Stimulated activated CD8-positive, alpha-beta memory T cell treated with anti-CD3 and anti-CD28 coated beads, Interleukin-12 subunit alpha, Interleukin-12 subunit beta, amount 100 ng/mL, for 1 hour (primary cell): ENCODE measurements around the gene PLCXD1.
"Not testable (repeated sequence)": the region's sequence is repeated elsewhere in the genome, so short reads cannot be mapped to it uniquely, and the experiment has no call there.

ENCODE experiments used
- DNase-seq: peaks from one replicate; pipeline ENCODE4 v3.0.0-alpha.2; 2020; ENCODE audit warnings: low read depth

Gene PLCXD1

DNA sequence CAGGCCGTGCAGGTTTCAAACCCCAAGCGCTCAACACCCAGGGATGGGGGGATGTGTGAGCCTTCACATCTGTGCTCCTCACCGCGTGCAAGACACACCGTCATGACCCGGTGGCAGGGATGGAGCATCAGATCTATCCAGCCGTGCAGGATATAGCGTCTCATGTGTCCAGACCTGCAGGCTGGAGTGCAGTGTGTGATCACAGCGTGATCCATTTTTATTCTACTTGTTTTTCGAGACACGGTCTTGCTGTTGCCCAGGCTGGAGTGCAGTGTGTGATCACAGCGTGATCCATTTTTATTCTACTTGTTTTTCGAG, 70.1 kb downstream of the PLCXD1 start:
- not testable (repeated sequence) for DNase-seq

DNA sequence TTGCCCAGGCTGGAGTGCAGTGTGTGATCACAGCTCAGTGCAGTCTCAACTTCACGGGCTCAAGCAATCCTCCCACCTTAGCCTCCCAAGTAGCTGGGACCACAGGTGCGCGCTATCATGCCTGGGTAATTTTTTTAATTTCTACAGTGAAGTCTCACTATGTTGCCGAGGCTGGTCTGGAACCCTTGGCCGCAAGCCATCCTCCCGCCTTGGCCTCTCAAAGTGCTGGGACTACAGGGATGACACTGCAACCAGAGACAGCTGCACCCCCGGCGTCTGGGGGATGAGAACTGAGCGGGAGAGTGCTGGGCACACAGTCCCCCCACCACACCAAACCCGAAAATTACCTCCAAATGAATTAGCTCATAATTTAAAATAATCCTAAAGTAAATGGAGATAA, 70.6 kb downstream of the PLCXD1 start:
- DNase-seq, result no peak

DNA sequence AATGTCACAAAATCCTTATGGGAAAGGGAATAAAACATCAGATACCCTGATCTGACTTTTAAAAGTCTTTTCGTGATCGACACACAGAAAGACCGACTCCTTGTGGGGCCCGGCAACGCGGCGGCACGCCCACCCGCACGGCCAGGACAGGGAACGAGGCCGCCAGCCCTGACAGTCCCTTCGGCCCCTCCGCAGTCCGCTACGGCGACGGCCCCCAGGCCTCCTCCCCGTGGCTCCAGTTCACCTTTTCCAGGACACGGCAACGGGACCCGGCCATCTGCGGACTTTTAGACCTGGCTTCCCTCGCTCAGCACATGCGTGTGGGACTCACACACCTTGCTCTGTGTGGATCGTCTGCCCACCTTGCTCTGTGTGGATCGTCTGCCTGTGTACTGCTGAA, 71.0 kb downstream of the PLCXD1 start:
- DNase-seq, result no peak

DNA sequence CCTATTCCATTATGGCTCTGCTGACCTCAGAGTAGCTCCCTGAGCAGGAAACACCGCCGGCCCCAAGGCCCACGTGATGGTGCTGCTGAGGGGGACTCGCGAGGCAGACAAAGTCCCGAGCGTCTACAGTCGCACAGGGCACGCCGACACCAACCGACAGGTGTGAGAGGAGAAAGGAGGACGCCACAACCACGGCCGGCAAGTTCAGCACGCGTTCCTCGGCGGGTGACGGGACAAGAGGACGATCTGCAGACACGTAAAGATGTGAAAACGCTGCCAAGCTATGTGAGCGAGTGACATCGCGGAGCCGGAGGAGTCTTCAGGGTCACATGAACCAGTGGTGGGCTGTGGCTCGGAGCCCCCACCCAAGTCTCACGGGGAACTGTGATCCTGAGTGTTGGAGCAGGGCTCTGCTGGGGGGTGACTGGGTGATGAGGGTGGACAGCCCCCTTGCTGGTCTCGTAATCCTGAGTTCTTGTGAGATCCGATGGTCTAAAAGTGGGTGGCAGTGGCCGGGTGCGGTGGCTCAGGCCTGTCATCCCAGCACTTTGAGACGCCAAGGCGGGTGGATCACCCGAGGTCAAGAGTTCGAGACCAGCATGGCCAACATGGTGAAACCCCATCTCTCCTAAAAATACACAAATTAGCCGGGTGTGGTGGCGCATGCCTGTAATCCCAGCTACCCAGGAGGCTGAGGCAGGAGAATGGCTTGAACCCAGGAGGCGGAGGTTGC, 71.6 kb downstream of the PLCXD1 start:
- no peak for DNase-seq
